Stomach (tissue), 4 donors: ENCODE measurements around the gene TAL2.

Experiments
- EP300 ChIP-seq: sonication (generic); formaldehyde crosslinking; IDR thresholded peaks from one replicate; pipeline ENCODE4 v1.6.1; 2017; ENCODE audit warnings: antibody characterized with exemption
- POLR2AphosphoS5 ChIP-seq, 3 donors: sonication (generic); formaldehyde crosslinking; IDR thresholded peaks; one replicate each; pipeline ENCODE4 v1.6.1; 2016; ENCODE audit warnings: antibody characterized with exemption in 3 of 3
- TF ChIP-seq, protein P1 (sequence below), 7 experiments: fragments of 450-650 bp in 4 of 7; fragments of 200-600 bp in 3 of 7; sonication (generic) in 3 of 7; IDR thresholded peaks; one replicate each; pipeline ENCODE4 v1.5.1; 2016 to 2019; ENCODE audit warnings: antibody characterized with exemption in 7 of 7, control low read depth in 2 of 7, mild to moderate bottlenecking in 1 of 7

DNA sequence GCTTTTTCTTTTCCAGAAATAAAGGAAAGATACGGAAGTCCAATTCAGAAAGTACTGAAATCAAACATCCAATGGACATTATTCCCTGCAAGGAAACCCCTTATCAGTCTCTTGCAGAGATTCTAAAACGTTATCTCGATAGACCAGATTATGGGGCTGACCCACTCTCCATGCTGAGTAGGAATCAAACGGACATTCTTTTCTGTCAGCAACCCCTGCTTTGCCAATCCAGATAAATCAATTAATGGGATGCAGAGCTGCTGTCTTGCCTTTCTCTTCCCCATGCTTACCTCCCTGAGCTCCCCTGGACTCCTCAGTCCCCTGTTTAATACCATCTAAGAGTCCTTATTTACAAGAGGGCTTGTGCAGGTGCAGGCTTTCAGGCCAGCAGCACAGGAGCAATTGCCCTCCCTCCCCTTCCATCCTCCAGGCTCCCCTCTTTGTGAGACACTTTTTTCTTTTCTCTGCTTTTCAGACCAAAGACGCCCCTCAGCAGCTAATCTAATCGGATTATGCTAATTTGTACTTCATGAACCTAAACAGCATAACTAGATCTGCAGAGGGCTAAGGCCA is 14.2 kb downstream of the TAL2 start:
- TF ChIP-seq, protein P1, sequence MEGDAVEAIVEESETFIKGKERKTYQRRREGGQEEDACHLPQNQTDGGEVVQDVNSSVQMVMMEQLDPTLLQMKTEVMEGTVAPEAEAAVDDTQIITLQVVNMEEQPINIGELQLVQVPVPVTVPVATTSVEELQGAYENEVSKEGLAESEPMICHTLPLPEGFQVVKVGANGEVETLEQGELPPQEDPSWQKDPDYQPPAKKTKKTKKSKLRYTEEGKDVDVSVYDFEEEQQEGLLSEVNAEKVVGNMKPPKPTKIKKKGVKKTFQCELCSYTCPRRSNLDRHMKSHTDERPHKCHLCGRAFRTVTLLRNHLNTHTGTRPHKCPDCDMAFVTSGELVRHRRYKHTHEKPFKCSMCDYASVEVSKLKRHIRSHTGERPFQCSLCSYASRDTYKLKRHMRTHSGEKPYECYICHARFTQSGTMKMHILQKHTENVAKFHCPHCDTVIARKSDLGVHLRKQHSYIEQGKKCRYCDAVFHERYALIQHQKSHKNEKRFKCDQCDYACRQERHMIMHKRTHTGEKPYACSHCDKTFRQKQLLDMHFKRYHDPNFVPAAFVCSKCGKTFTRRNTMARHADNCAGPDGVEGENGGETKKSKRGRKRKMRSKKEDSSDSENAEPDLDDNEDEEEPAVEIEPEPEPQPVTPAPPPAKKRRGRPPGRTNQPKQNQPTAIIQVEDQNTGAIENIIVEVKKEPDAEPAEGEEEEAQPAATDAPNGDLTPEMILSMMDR (IDR thresholded peaks at IDR 0.05) = no peak
- no peak for TF ChIP-seq EP300
- no peak for TF ChIP-seq POLR2AphosphoS5 (IDR thresholded peaks at IDR 0.05)
